Uterus (tissue), 4 donors: ENCODE data around the gene FAM83D. TPM values are rescaled to one million over a fixed set of nuclear protein-coding genes. Genes with fewer than 3 reads are reported as not detected.

ENCODE experiments used
- DNase-seq, 2 donors: peaks; one replicate each; pipeline ENCODE4 v3.0.0-alpha.2; 2019 to 2020
- H3K27ac ChIP-seq, 2 donors: fragments of 200-600 bp; sonication (generic); 1 replicate in 1 of 2; 2 replicates in 1 of 2; pipeline ENCODE4 v1.5.1; 2016 to 2018
- H3K27me3 ChIP-seq, 2 donors: fragments of 200-600 bp; sonication (generic); one replicate each; pipeline ENCODE4 v1.5.1; 2018 to 2019; ENCODE audit warnings: control low read depth in 1 of 2
- H3K36me3 ChIP-seq, 2 donors: fragments of 200-600 bp; sonication (generic); one replicate each; pipeline ENCODE4 v1.5.1; 2019; ENCODE audit warnings: control low read depth in 1 of 2
- H3K4me1 ChIP-seq, 2 donors: fragments of 200-600 bp; sonication (generic); one replicate each; pipeline ENCODE4 v1.5.1; 2018 to 2019; ENCODE audit warnings: control low read depth in 1 of 2
- H3K4me3 ChIP-seq, 2 donors: fragments of 200-600 bp; sonication (generic); 1 replicate in 1 of 2; 2 replicates in 1 of 2; pipeline ENCODE4 v1.5.1; 2018 to 2019; ENCODE audit warnings: mild to moderate bottlenecking in 1 of 2
- H3K9me3 ChIP-seq, 2 donors: fragments of 200-600 bp; sonication (generic); one replicate each; pipeline ENCODE4 v1.5.1; 2019; ENCODE audit warnings: control low read depth in 1 of 2
- POLR2A ChIP-seq, 2 donors: fragments of 450-650 bp; IDR thresholded peaks; one replicate each; pipeline ENCODE4 v1.6.1; 2016; ENCODE audit warnings: antibody characterized with exemption in 2 of 2, mild to moderate bottlenecking in 1 of 2, moderate library complexity in 1 of 2
- intact Hi-C: fragments of 100-400 bp; cut with DNase I; formaldehyde crosslinking; loops from one replicate; pipeline ENCODE4 v1.15.1; 2023; ENCODE audit warnings: low total_unique reads
- small RNA-seq: library from RNA; depleted of rRNA; stranded (forward); fragments of <200 nt; gene quantifications from one replicate; pipeline ENCODE3, GENCODE V24; 2016
- total RNA-seq, 4 donors: library from RNA; depleted of rRNA in 3 of 4; stranded (reverse); fragments of >200 nt in 3 of 4; gene quantifications; one replicate each; pipeline versions ENCODE4 v1.1.0 to v1.2.4, GENCODE V29; 2014 to 2023
- TF ChIP-seq, protein P1 (sequence below), 4 experiments: fragments of 200-600 bp in 2 of 4; fragments of 450-650 bp in 2 of 4; sonication (generic) in 2 of 4; IDR thresholded peaks; one replicate each; pipeline ENCODE4 v1.5.1; 2016 to 2019; ENCODE audit warnings: antibody characterized with exemption in 4 of 4, mild to moderate bottlenecking in 2 of 4, moderate library complexity in 1 of 4
- donor health status: DM: yes; HTN: yes; CAD: no.

The FAM83D gene
- total RNA-seq, 4 donors from 2014 or later: 0.61 to 15.1 TPM; not detected in 2

DNA sequence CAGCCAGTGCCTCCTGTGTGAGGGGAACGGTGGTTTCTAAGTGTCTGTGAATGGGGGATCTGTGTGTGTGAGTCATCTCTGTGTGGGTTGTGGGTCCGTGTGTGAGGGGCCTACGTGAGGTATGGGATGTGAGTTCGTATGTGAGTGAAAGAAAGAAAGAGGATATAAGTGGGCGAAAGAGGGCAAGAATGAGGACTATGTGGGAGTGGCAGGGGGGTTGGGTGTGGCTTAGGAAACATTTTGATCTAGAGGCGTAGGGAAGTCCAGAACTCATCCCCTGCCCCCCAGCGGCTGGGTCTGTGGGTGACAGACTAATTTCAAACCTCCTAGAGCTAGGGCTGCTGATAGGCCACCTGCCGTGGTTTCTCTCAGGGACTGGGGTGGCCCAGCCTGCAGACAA lies 71.4 kb downstream of the FAM83D start:
- intact Hi-C loops: no loop called here
- no peak overlapping the region for H3K4me3 ChIP-seq
- TF ChIP-seq POLR2A (IDR thresholded peaks at IDR 0.05): no peak
- TF ChIP-seq, protein P1, sequence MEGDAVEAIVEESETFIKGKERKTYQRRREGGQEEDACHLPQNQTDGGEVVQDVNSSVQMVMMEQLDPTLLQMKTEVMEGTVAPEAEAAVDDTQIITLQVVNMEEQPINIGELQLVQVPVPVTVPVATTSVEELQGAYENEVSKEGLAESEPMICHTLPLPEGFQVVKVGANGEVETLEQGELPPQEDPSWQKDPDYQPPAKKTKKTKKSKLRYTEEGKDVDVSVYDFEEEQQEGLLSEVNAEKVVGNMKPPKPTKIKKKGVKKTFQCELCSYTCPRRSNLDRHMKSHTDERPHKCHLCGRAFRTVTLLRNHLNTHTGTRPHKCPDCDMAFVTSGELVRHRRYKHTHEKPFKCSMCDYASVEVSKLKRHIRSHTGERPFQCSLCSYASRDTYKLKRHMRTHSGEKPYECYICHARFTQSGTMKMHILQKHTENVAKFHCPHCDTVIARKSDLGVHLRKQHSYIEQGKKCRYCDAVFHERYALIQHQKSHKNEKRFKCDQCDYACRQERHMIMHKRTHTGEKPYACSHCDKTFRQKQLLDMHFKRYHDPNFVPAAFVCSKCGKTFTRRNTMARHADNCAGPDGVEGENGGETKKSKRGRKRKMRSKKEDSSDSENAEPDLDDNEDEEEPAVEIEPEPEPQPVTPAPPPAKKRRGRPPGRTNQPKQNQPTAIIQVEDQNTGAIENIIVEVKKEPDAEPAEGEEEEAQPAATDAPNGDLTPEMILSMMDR (IDR thresholded peaks at IDR 0.05): no peak
- no peak overlapping the region for H3K27ac ChIP-seq
- no peaks in the 10 kb centered on the region for H3K4me1 ChIP-seq
- H3K9me3 ChIP-seq: no peaks in the 10 kb centered on the region
- H3K36me3 ChIP-seq: no peaks in the 10 kb centered on the region
- H3K27me3 ChIP-seq: no peaks in the 10 kb centered on the region
- DNase-seq: no peak

DNA sequence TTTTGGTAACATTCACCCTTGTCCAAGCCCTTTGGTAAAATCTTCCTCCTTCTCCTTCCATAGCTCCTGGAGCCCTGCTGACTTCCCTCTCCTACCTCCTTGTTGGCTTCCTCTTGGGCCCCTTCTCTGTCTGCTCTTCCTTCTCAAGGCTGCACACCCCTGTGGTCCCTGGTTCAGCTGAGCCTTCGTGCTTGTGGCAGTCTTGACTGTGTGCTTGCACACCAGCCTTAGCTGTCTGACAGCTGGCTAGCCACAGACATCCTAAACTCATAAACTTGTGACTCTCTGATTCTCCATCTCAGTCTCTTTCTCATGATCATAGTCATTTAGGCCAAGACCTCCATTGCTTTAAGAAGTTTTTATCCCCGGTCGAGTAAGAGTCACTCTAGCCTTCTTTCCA lies 73.0 kb downstream of the FAM83D start:
- intact Hi-C loops: no loop called here
- no peaks in the 10 kb centered on the region for H3K4me1 ChIP-seq
- H3K9me3 ChIP-seq: no peaks in the 10 kb centered on the region
- no peak overlapping the region for H3K4me3 ChIP-seq
- no peaks in the 10 kb centered on the region for H3K27me3 ChIP-seq
- TF ChIP-seq POLR2A (IDR thresholded peaks at IDR 0.05): no peak
- TF ChIP-seq, protein P1 (IDR thresholded peaks at IDR 0.05): no peak
- H3K27ac ChIP-seq: no peak overlapping the region
- H3K36me3 ChIP-seq: no peaks in the 10 kb centered on the region
- DNase-seq: no peak

DNA sequence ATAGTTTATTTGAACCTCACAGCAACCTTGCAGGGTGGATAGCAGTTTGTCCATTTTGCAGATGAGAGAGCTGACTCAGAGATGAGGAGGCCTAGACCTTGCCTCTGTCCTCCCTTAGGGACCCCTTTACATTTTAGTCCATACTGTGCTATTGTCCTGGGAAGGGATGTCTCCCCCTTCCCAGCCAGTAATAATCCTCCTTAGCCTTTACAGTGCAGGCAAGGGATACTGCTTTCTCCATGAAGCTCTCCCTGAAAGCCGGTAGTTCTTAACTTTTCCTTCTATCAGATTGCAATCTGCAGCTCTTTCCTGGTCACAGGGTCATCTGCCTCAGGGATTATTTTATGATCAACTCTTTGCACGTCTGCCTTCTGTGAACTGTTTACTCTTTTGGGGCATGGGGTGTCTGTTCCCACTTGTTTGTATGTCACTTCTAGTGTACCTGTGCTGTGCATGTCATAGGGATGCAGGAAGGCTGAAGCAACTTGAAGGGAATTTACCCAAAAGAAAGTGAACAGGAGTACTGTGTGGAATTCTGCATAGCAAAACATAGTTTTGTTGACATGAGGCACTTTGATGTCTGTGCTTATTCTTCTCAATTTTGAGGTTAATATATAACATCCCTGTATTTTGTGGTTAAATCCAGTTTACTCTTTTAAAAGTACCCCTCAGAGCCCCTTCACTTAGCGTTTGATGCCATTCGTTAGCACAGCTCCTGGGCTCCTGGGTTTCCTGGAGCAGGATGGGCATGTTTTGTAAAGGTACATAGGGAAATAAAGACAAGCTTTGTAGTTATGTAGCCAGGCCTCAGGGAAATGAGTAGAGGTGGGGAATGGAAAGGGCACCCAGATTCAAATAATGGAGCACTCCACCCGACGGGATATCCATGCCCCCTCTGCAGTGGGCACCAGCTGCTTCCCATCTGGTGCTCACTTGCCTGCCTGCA lies 74.0 kb downstream of the FAM83D start:
- Histone ChIP-seq H3K4me1 (no peaks in the 10 kb centered on the region), H3K36me3 (no peaks in the 10 kb centered on the region), H3K27me3 (no peaks in the 10 kb centered on the region), H3K27ac (no peak overlapping the region), H3K9me3 (no peaks in the 10 kb centered on the region), H3K4me3 (no peak overlapping the region)
- intact Hi-C loops: no loop called here
- DNase-seq: no peak
- TF ChIP-seq, protein P1 (IDR thresholded peaks at IDR 0.05): no peak
- no peak for TF ChIP-seq POLR2A (IDR thresholded peaks at IDR 0.05)

Small RNA genes within 50 kb of the gene (small RNA-seq; reads per million reads assigned to genes)
- not detected for gene AL023803.1

Other genes starting within 250 kb of the FAM83D start
- gene SLC32A1, start 201.9 kb upstream of the FAM83D start, total RNA-seq: not detected
- gene ACTR5, start 178.0 kb upstream of the FAM83D start, total RNA-seq: 10 to 100 TPM in 3 of 4 donors, 1 to 10 TPM in 1; 3.8 to 12.4 (median 11.7) TPM
- 10 to 100 TPM in 3 of 4 donors, 1 to 10 TPM in 1; 7.6 to 15.8 (median 12.5) TPM for gene PPP1R16B, start 120.7 kb upstream of the FAM83D start, total RNA-seq
- 10 to 100 TPM; 17.7 to 23.5 (median 21.6) TPM for gene DHX35, start 35.9 kb downstream of the FAM83D start, total RNA-seq